Fibroblast of lung (primary cell): ENCODE measurements around the gene KIF25.

Source experiments
- EZH2 ChIP-seq: IDR thresholded peaks from 2 replicates; pipeline ENCODE4 v1.5.1; 2012; ENCODE audit warnings: low read length, control low read depth, mild to moderate bottlenecking; ENCODE audit errors: missing control alignments
- TF ChIP-seq, protein P1 (sequence below), 2 donors: IDR thresholded peaks in 1 of 2; conservative IDR thresholded peaks in 1 of 2; 1 replicate in 1 of 2; 2 replicates in 1 of 2; pipeline ENCODE4 v1.5.1; 2011 to 2012; ENCODE audit warnings: low read length in 2 of 2, control low read depth in 1 of 2, inconsistent platforms in 1 of 2, low read depth in 1 of 2, mild to moderate bottlenecking in 1 of 2

DNA sequence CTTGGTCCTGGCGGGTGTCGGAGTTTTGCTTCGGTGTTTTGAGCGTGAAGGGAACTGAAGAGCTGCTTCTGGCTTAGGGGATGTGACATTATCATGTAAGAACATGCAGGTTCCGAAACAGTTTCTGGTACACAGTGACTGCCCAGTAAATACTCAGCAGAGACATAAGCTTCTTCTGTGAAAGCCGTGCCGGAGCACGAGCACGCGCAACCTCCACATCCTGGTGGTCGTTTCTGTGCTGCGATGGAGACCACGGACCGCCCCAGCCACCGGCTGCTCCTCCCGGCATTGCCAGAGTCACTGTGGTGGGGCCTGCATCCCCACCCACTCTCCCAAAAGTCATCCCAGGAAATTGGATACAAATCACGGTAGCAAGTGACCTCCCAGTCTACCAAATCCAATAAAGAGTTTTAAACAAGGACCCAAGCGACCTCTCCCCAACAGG, 18.7 kb downstream of the KIF25 start:
- TF ChIP-seq EZH2, result no peak
- TF ChIP-seq, protein P1, sequence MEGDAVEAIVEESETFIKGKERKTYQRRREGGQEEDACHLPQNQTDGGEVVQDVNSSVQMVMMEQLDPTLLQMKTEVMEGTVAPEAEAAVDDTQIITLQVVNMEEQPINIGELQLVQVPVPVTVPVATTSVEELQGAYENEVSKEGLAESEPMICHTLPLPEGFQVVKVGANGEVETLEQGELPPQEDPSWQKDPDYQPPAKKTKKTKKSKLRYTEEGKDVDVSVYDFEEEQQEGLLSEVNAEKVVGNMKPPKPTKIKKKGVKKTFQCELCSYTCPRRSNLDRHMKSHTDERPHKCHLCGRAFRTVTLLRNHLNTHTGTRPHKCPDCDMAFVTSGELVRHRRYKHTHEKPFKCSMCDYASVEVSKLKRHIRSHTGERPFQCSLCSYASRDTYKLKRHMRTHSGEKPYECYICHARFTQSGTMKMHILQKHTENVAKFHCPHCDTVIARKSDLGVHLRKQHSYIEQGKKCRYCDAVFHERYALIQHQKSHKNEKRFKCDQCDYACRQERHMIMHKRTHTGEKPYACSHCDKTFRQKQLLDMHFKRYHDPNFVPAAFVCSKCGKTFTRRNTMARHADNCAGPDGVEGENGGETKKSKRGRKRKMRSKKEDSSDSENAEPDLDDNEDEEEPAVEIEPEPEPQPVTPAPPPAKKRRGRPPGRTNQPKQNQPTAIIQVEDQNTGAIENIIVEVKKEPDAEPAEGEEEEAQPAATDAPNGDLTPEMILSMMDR (conservative IDR thresholded peaks at IDR 0.05 in 1 of 2, IDR thresholded peaks at IDR 0.05 in 1 of 2; ENCODE audit: low read depth in 1 of 2, low read length in 2 of 2), result no peak
